NCI-H1930 (cell line): ENCODE measurements around the gene PTPRQ.

Experiments
- DNase-seq, 2 experiments: peaks; one replicate each; lab custom pipeline; 2025; lab: John Stamatoyannopoulos, UW

PTPRQ gene

DNA sequence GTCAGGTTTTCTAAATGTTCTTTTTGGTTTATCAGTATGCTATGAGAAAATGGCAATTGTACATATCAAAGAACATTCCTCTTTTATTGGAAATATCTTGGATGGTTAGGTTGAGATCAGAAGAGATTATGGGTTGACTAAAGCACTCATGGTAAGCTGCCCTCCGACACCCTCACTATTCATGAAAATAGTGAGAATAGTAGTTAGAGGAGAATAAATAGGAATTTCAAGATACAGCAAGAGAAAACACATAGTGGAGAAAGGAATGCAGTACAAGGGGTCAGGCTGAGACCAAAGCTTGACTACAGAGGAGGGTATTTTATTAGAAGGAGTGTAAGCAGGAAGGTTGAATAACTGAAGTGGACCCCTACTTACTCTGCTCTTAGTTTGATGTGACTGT lies 112.5 kb downstream of the PTPRQ start:
- no peak for DNase-seq

DNA sequence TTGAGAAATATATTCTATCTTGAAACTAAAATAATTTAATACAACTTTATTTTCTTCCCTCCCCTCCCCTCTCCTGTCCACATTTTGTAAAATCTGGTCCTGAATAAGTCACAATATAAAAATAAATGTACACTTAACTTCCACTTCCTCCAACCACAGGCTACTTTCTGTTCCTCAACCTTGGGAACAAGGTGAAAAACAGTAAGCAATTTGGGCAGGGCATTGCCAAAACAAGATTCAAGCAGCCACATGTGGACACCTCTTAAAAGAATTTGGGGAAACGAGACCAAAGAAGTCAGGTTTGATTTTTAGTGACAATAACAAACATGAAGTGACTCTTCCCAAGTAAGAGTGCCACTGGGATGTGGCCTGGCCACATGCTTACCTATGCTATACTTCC lies 115.7 kb downstream of the PTPRQ start:
- no peak for DNase-seq

DNA sequence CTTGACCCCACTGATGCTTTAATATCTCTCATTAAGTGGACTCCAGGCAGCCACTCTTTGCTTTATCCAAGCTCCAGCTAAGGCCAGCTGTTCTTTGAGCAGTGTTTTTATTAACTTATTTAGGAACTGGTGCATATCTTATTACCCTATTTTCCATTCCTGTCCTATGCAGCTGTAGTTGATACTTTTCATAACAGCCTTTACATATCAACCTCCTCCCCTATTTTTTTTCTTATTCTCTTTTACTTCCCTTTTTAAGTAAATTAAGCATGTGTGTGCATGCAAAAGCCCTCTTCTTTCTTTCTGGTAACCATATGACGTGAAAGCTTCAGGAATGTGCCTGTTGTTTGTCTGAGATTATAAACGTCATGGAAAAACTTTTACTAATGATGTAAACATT lies 121.2 kb downstream of the PTPRQ start:
- DNase-seq = no peak

DNA sequence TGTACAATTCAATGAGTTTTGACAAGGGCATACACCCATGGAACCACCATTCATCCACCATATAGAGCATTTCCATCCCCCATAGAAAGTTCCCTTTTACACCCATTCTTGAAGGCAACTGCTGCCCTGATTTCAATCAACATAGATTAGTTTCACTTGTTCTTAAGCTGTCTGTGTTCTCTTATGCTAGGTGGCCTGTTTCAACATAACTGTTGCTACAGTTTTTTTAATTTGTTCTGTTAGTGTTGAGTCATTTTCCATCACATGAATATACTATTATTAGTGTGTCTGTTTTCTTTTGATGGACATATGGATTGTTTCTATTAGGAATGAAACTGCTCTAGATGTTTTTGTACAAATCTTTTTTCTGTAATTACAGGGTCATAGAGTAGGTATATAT lies 123.4 kb downstream of the PTPRQ start:
- no peak for DNase-seq

DNA sequence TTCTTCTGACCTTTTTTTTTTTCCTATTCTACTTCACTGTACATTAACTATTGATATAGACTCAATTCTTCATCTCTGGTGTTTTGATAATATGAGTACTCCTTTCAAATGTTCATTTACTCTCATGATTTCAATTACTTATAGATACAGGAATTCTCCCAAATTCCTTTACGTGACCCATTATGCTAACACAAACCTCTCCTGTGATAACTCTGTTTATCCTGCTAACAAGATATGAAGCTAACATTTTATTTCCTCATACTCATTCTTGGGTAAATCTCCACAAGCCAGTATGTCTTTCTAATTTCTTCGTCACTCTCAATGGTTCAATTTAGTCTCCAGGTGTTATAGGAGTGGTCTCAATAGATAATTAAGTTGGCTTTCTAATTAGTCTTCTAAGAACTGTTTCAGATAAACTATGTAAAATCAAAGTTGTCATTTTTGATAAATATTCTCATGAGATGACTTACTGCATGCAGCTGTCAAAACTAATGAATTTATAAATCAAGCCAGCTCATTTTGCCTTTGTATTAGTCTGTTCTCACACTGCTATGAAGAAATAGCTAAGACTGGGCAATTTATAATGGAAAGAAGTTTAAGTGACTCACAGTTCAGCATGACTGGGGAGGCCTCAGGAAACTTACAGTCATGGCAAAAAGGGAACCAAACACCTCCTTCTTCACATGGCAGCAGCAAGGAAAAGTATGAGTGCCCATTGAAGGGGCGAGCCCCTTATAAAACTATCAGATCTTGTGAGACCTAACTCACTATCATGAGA lies 132.8 kb downstream of the PTPRQ start:
- no peak for DNase-seq

DNA sequence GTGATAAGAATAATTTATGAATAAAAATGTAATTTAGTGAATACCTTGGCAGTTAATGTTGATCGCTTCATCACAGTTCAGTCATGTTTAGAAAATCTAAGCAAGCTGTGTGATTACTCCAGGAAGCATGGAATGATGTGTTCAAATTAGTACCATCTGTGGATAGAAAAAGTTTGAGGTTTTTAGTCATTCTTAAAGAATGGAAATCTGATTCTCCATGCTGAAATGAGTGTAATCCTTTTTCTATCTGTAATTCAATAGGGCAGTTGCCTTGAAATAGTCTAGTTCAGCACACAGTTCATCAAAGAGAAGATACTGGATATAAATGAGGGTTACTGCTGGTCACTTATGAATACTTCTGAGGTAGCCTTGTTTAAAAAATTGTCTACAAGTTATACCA lies 136.2 kb downstream of the PTPRQ start:
- no peak for DNase-seq

DNA sequence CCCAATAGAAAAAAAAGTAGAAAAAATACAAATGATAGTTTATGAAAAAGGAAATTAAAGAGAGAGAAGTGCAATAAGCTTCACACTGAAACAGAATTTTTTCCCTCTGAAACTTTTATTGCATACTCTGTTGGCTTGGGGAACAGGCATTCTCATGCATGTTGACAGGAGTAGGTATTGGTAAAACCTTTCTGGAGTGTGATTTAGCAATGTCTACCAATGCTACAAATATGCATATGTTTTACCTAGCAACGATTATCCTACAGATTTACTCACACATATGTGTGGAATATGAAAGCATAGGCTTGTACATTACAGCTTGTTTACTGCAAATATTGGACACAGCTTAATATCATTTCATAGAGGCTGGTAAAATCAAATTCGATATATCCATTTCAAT lies 137.7 kb downstream of the PTPRQ start:
- no peak for DNase-seq

DNA sequence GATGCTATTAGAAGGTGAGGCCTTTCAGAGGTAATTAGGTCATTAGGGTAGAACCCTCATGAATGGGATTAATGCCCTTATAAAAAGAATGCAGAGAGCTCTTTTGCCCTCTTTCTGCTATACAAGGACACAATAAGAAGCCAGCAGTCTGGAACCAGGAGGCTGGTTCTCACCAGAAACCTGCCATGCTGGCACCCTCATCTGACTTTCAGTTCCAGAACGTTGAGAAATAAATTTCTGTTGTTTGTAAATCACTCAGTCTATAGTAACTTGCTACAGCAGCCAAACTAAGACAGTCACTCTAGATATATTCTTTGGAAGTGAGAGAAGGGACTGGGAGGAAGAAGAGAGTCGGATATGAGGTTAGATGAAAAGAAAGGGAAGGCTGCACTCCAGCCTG lies 138.4 kb downstream of the PTPRQ start:
- DNase-seq = no peak

DNA sequence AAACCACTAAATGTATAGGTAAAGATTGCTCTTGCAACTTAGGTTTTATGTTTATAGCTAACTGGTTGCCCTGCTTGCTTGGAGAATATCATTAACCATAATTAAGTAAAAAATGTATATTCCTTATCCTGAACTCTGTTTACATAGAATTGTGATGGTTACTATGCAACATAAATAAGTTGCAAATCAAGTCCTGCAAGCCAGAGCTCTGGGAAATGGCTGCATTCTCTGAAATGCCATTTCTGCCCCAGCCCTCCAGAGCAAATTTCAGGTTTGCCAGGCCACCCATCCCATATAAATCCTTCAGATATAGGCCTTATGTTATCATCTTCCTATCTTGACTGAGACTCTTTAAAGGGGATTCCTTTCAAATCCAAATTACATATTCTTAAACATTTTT lies 145.0 kb downstream of the PTPRQ start:
- DNase-seq = no peak

DNA sequence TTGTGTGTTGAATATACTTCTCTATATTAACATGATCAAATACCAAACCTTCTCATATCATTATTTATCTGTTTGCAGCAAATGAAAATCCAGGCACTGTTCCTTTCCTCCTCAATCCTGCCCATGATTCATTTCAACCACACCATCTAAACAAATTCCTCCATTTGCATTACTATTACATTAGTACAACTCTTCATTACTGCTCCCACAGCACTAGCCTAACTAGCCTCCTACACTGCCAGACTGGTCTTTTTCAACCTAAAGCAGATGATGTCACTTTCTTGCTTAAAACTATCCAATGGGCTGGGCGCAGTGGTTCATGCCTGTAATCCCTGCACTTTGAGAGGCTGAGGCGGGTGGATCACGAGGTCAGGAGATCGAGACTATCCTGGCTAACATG lies 146.1 kb downstream of the PTPRQ start:
- no peak for DNase-seq

DNA sequence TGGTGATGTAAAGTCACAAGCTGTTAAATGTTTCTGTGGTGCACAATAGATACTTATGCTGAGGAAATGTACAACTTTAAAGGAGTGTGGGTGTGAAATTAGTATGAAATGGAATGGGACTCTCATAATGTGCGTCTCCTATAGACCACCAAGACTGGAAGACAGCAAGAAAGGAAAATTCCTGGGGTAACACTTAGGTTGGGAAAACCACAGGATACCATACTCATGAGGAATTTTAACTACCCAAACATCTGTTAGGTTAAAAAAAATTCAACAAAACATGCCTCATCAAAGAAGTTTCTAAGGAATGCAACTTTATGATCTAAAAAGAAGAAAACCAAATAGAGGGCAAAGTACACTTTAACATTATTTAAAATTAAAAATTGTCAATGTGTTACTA lies 149.7 kb downstream of the PTPRQ start:
- no peak for DNase-seq

DNA sequence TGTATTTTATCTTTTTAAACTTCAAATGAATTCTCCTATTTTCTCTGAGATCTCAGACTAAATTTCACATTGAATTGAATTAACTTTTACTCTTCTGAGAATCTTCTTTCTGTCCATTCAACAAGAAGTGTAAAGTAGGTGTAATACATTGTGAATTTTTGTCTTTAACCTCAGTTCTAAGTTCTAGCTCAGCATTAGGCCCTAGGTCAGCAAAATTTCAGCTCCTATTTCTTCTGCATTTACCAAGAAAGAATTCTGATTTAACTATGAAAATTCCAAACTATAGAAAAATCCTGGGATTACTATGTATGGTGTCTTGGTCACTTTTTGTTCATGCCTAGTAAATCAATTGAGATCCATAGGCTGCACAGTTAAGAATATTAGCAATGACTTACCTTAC lies 152.5 kb downstream of the PTPRQ start:
- no peak for DNase-seq

DNA sequence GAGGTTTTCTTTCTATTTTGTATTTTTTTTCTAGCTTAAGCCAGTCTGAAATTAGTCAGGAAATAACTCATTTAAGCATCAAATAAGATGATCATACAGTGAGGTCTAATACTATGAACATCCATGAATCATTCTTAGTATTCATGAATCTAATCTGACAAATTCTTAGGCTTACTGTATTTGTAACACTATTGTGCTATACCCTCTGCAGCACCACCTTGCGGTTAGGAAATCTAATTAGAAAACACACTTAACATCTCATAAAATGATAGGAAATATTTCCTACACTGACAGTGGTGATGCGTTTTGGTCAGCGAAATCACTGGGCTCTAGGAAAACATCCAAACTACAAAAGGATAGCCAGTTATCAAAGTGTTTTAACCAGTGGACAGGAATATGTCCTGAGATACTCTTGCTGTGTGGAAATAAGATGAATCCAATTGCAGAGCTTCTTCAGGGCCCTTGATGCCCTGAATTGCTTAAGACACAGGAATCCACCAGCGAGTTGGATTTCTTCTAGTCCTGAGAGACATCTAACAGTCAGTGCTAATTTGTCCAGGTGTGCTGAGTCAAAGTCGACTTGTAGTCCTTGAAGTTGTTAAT lies 154.1 kb downstream of the PTPRQ start:
- no peak for DNase-seq

DNA sequence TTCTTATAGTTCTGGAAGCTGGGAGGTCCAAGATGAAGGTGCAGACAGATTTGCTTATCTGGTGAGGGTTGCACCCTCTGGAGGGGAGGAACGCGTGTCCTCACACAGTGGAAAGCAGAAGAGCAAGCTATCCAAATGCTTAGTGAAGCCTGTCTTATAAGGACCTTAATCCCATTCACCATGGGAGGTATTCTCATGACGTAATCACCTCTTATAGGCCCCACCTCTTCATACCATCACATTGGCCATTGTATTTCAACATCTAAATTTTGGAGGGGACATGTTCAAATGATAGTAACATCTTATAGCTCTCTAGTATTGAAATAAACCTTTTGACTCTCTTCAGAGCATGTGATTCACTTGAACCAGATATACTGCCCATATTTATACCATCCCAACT lies 158.4 kb downstream of the PTPRQ start:
- no peak for DNase-seq

DNA sequence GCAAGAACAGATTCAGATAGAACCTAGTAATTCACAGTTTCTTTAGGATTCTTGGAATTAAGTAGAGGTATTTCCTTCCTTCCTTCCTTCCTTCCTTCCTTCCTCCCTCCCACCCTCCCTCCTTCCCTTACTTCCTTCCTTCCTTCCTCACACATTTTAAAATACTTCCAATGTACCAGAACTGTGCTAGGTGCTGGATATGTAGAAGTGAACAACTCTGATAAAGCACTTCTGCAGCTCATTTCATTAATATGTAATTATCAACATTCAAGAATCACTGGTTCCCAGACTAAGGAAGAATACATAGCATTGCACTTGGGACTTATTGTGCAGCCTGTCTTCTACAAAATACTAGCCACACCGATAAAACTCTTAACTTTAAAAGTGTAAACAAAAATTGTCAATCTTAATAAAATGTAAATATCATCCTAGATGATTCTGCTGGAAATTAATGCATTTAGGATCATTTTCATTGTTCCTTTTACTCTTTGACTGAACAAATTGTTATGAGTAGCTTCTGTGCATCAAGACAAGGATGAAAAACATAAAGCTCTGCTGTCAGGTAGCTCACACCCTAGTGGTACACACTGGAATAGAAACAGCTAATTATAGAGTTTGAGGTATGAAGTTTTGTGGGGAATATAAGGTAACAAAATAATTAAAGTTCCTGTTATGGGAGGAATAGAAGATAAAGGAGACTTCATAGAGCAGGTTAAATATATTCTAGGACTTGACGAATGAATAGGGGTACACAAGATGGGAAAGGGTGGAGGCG lies 163.5 kb downstream of the PTPRQ start:
- no peak for DNase-seq

DNA sequence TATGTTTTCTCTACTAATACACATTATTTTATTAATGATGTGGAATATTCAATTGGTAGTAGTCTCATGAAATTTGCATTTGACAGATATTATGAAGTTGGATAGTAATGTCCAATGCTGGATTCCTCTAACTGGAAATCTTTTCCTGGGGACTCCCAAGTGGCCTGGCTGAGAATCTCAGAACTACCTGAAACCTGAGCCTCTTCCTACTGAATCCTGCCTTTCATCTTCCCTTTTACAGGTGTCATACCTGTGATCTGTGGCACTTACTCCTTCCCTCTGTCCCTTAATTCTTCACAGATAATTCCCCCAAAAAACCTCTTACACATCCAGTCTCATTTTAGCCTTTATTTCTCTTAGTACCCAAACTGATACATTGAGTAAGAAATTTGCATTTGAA lies 173.7 kb downstream of the PTPRQ start:
- DNase-seq = peak in 1 of 2 experiments; percentile 1

DNA sequence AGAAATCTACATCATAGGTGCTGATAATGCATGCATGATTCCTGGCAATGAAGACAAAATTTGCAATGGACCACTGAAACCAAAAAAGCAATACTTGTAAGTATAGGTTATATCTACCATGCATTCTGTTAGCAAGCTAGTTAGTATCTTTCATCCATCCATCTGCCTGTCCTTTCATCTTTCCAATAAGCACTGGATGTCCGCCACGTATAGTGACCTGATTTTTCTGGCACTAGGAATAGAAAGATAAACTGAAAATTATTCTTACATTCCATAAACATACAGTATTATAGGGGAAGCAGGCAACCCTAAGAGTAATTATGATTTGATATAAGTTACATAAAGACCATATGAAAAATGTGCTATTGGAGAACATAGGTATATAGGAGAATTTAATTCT lies 176.2 kb downstream of the PTPRQ start:
- DNase-seq = no peak

DNA sequence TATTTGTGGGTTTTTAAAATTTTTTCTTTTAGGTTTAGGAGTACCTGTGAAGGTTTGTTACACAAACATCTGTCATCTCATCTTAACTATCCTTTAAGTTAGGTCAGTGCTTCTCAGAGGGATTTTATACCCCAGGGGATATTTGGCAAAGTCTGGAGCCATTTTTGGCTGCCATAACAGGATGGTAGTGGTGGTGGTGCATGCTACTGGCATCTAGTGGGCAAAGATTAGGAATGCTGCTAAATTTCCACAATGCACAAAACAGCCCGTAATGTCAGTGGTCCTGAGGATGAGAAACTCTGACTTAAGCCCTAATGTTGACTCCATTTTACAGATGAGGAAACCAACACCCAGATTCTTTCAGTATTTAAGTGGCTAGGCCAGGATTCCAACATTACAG lies 178.2 kb downstream of the PTPRQ start:
- peak in 1 of 2 experiments; percentile 9 for DNase-seq

DNA sequence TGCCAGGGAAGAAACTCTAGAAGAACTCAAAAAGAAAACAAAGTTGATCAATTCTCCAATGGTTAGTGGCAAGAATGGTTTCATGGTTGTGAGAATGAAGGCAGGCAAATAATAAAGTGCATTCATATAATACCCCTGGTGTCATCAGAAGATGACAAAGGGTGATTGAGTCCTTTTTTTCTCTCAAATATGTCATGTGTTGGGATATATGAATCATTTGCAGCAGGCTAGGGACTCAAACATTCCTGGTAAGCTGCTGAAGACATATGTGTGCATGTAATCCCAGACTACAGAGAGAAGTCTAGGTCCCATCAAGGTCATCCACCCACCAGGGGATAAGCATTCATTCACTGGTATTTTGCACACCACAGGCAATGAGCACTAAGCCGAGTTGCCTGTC lies 181.0 kb downstream of the PTPRQ start:
- no peak for DNase-seq

DNA sequence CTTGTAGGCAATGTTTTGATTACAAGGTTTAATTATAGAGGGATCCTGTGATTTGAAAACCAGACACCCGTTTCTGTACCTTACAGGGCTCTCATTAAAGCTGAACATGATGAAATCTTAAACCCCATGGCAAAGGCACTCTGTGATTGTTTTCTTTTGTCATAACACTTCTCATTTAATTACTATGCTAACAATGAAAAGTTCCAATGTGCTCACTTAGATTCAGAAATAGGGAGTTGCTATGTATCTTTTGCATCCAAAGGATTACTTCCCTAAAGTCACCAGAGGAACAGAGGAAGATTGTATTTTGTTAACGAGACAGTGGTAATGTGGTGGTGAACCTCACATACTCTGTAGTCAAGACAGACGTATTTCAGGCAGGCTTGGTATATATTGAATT lies 181.9 kb downstream of the PTPRQ start:
- DNase-seq = no peak

DNA sequence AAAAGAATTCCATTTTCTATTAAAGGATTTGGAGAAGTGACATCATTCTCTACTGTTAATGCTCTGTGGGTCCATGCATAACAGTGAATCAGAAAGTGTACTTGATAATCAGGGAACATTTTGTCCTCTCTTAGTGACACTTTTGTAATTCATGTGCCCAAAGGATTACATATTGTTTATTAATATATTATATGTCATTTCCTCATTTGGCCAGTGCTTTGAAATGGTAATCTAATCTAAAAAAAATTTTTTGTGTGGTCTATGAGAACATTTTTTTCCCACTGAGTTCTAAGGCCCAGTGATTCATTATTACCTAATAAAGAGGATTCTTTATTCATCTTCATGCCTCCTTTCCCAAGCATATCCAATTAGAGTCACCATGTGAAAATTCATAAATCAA lies 183.7 kb downstream of the PTPRQ start:
- no peak for DNase-seq

DNA sequence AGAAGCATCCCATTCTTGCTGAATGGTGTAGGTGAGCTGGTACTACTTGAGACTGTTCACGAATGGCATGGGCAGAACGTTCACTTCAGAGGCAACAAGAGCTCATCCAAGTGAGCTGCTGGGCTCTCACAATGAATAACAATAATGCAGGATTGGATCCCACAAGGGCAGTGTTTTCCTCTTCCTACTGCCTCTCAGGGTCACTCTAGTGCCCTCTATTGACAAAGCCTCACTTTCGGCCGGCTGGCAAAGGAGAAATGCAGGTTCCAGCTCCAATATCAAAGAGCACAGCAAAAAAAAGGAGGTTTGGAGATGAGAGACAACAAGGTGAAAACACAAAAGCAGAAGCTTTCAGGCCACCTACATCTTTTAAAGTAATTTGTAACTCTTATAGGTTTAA lies 188.8 kb downstream of the PTPRQ start:
- no peak for DNase-seq

DNA sequence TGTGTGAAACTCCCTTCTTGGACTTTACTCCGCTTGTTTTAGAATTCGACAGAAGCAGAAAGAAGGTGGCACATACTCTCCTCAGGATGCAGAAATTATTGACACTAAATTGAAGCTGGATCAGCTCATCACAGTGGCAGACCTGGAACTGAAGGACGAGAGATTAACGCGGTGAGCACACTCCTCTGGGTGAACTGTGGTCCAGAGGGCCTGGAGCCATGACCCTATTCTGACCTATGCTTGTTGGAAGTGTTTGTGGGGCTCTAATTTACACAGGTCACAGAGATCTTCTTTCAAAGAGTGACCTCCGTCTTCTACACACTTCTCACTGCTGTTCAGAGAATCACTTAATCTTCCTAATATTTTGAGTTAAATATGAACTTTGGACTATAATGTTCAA lies 190.9 kb downstream of the PTPRQ start:
- no peak for DNase-seq
